ENCODE measurements around the gene AMBRA1.
"Not testable (repeated sequence)": the region's sequence is repeated elsewhere in the genome, so short reads cannot be mapped to it uniquely, and the experiment has no call there.

The AMBRA1 gene

DNA sequence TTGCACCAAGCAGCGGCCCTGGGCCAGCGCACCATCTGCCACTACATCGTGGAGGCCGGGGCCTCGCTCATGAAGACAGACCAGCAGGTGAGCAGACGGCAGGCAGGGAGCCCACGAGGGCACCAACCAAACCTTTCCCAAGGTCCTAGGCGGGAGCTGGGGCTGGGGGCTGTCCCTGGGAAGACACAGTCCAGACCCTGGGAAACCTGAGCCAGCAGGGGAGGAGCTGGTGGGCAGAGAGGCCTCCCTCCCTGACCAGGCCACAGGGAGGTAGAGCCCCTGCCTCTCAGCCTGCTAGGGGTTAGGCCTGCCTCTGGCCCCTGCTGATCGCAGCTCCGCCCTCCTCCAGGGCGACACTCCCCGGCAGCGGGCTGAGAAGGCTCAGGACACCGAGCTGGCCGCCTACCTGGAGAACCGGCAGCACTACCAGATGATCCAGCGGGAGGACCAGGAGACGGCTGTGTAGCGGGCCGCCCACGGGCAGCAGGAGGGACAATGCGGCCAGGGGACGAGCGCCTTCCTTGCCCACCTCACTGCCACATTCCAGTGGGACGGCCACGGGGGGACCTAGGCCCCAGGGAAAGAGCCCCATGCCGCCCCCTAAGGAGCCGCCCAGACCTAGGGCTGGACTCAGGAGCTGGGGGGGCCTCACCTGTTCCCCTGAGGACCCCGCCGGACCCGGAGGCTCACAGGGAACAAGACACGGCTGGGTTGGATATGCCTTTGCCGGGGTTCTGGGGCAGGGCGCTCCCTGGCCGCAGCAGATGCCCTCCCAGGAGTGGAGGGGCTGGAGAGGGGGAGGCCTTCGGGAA is 214.1 kb downstream of the AMBRA1 start:
- DNase-seq = not testable (repeated sequence)

DNA sequence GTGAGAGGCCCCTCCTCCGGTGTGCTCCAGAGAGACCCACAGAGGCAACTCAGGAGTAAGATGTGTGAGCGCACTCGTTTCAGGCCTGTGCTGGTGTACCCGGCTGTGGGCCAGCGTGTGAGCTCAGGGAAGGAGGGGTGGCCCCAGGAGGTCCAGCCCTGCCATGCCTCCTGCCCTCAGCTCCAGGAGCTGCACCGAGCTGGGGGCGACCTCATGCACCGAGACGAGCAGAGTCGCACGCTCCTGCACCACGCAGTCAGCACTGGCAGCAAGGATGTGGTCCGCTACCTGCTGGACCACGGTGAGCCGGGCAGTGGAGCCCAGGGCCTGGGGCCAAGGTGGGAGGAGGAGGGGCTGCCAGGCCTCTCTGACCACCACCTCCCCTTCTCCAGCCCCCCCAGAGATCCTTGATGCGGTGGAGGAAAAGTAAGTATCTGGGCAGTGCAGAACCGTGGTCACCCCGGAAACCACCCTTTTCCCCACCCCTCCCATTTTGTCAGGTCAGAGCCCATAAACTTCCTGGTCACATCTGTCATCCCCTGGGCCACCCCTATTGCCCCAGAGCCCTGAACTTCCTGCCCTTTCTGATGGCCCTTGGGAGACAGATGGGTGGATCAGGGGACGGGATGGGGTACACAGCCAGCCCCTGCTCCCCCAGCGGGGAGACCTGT is 214.9 kb downstream of the AMBRA1 start:
- DNase-seq = no peak

GRCh38 chr11:46378296-46378695 is 215.5 kb downstream of the AMBRA1 start:
- no peak for DNase-seq

GRCh38 chr11:46377831-46378230 is 216.0 kb downstream of the AMBRA1 start:
- no peak for DNase-seq

- DNase-seq = no peak
These were observed 216.5 kb downstream of the AMBRA1 start for GRCh38 chr11:46377290-46377689.

DNA sequence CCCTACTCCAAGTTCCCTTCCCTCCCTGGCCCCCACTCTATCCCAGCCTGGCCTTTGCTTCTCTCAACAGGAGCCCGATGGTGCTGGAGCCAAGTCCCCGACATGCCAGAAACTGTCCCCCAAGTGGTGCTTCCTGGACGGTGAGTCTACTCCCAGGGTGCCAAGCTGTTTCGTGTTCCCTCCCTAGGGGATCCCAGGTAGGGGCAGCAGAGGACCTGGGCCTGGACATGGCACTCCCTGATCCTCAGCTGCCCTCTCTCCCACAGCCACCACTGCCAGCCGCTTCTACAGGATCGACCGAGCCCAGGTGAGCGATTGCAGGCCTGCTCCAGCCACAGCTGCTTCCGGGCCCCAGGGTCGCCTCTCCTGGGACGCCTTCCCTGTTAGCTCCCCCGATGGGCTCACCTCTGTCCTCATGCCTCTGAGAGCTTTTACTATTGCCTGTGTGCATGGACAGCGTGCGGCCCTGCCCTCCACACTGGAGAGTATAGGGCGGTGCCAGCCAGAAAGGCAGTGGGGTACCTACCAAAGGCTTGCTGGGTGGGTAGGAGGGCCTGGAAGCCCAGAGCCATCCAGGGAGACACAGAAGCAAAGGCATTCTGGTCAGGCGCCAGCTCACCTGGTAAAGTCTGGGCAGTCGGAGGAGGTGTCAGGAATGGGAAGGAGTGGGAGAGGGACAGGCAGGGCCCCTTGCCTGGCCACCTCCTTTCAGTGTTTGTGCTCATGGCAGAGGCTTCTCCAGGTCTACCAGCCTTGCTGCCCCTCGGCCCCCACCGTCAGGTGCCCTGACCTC is 217.4 kb downstream of the AMBRA1 start:
- DNase-seq = no peak

- no peak for DNase-seq
These were observed 218.3 kb downstream of the AMBRA1 start for GRCh38 chr11:46375392-46376101.

GRCh38 chr11:46374815-46375214 is 219.0 kb downstream of the AMBRA1 start:
- DNase-seq = no peak

GRCh38 chr11:46373787-46374740 is 219.8 kb downstream of the AMBRA1 start:
- no peak for DNase-seq

GRCh38 chr11:46372501-46372900 is 221.3 kb downstream of the AMBRA1 start:
- not testable (repeated sequence) for DNase-seq

DNA sequence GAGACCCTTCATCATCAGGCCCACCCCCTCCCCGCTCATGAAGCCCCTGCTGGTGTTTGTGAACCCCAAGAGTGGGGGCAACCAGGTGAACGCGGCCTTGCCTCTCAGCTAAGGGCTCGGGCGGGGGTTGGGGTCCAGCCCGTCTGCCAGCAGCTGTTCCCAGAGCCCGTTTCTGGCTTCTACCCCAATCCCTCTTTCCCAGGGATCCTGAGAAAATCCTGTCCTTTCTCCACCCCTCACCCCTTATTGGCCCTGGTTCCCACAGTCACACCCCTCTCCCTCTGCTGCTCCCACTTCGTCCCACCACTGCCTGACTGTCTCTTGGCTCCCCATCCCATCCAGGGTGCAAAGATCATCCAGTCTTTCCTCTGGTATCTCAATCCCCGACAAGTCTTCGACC is 221.7 kb downstream of the AMBRA1 start:
- no peak for DNase-seq

GRCh38 chr11:46371262-46371661 is 222.6 kb downstream of the AMBRA1 start:
- DNase-seq = not testable (repeated sequence)

DNA sequence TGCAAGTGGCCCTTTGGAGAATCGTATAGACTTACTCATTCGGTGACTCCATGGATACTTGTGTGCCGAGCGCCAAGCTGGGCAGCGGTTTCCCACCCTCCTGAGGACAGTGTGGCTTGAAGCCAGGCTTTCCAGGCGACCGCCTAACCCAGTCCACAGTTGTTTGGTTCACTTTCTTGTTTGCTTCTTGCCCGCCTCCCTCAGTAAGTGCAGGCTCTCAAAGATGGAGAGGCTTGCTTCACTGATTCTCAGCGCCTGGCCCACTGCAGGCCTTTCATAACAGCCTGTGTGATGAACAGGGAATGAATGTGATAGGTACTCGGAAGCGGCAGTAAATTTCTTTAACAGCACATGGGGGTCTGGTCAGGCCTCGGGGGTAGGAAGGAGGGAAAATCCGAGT is 223.6 kb downstream of the AMBRA1 start:
- no peak for DNase-seq

- no peak for DNase-seq
These were observed 224.2 kb downstream of the AMBRA1 start for GRCh38 chr11:46369458-46370152.

DNA sequence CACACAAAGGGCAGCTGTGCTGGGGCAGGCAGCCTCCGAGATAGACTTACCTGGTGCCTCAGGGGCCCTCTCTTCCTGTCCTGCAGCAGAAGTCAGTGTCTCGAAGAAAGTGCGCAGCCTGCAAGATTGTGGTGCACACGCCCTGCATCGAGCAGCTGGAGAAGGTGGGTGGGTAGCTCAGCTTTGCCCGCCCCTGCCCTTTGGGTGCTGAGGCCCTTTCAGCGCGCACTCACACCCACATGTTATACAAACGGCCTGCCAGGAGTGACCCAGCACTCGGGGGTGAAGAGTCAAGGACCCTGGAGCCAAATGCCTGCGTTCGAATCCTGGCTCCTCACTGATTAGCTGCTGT is 225.9 kb downstream of the AMBRA1 start:
- DNase-seq = no peak

GRCh38 chr11:46367244-46367915 is 226.4 kb downstream of the AMBRA1 start:
- peak; percentile 64 for DNase-seq

- no peak for DNase-seq
These were observed 227.1 kb downstream of the AMBRA1 start for GRCh38 chr11:46366661-46367161.

- DNase-seq = no peak
These were observed 227.6 kb downstream of the AMBRA1 start for GRCh38 chr11:46366260-46366659.

DNA sequence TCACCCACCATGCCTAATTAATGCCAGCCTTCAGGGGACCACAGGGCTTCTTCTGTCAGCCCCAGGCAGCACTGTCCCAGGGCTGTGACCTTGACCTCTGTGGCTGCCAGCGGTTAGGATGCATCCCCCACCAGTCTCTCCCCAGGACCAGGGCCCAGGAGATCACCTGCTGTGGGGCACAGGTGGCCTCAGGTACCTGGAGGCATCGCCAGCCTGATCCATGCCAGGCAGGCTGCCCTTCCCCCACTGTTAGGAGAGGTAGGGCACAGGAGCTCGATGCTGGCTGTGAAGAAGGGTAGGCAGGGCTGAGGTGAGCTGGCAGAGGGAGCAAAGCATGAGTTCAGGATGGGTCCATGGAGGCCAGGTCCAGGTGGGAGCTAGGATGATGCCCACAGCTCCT is 229.0 kb downstream of the AMBRA1 start:
- no peak for DNase-seq

GRCh38 chr11:46364056-46364455 is 229.8 kb downstream of the AMBRA1 start:
- no peak for DNase-seq
